ENCODE measurements around the gene TRIP13.
"Not testable (repeated sequence)": the region's sequence is repeated elsewhere in the genome, so short reads cannot be mapped to it uniquely, and the experiment has no call there.

The TRIP13 gene

GRCh38 chr5:921456-922435, 29.1 kb downstream of the TRIP13 start:
- DNase-seq, result no peak

- DNase-seq, result no peak
Measured at GRCh38 chr5:922436-923280, 30.0 kb downstream of the TRIP13 start.

GRCh38 chr5:923281-923873, 30.7 kb downstream of the TRIP13 start:
- peak; percentile 78 to 81 for DNase-seq

- peak; percentile 23 to 30 for DNase-seq
Measured at GRCh38 chr5:926417-927171, 33.9 kb downstream of the TRIP13 start.

GRCh38 chr5:927172-928015, 34.7 kb downstream of the TRIP13 start:
- no peak for DNase-seq

GRCh38 chr5:929182-929581, 36.5 kb downstream of the TRIP13 start:
- not testable (repeated sequence) for DNase-seq

- DNase-seq, result no peak
Measured at GRCh38 chr5:929596-929995, 36.9 kb downstream of the TRIP13 start.

GRCh38 chr5:930866-931265, 38.2 kb downstream of the TRIP13 start:
- DNase-seq, result no peak

- no peak for DNase-seq
Measured at GRCh38 chr5:931570-932145, 39.0 kb downstream of the TRIP13 start.

GRCh38 chr5:932151-932627, 39.5 kb downstream of the TRIP13 start:
- DNase-seq, result no peak

- no peak for DNase-seq
Measured at GRCh38 chr5:932628-933250, 40.1 kb downstream of the TRIP13 start.

- no peak for DNase-seq
Measured at GRCh38 chr5:933251-933861, 40.7 kb downstream of the TRIP13 start.

GRCh38 chr5:933951-934350, 41.3 kb downstream of the TRIP13 start:
- not testable (repeated sequence) for DNase-seq

GRCh38 chr5:934381-934967, 41.8 kb downstream of the TRIP13 start:
- DNase-seq, result not testable (repeated sequence)

- DNase-seq, result no peak
Measured at GRCh38 chr5:935510-936084, 42.9 kb downstream of the TRIP13 start.

- DNase-seq, result no peak
Measured at GRCh38 chr5:936149-937144, 43.8 kb downstream of the TRIP13 start.

- no peak for DNase-seq
Measured at GRCh38 chr5:937151-937924, 44.7 kb downstream of the TRIP13 start.
